A673 (cell line): ENCODE results near the gene PNPLA2. TPM values are rescaled to one million over a fixed set of nuclear protein-coding genes. Genes with fewer than 3 reads are reported as not detected.
A peak's percentile ranks its signal among the peaks of the same experiment; 100 is the strongest.

ENCODE experiments used
- BruUV-seq: library from RNA; stranded (reverse); fragments of 400-500 nt; replicated peaks from 2 replicates; lab custom pipeline; 2021; lab: Mats Ljungman, UMichigan
- CTCF ChIA-PET: fragments of 300-600 bp; sonication (Branson Sonifier 250); formaldehyde crosslinking; loops from one replicate; lab custom pipeline; 2022; ENCODE audit warnings: antibody characterized with exemption; lab: Charles Lee
- POLR2A ChIA-PET: fragments of 300-600 bp; sonication (Branson Sonifier 250); formaldehyde crosslinking; loops from one replicate; lab custom pipeline; 2022; ENCODE audit warnings: antibody characterized with exemption; ENCODE audit not compliant: low non-redundant PET; lab: Charles Lee
- DNase-seq: peaks from one replicate; pipeline ENCODE4 v3.0.0-alpha.2; 2015; ENCODE audit warnings: low spot score
- H3K27ac ChIP-seq: fragments of 200-600 bp; sonication (generic); 2 replicates; pipeline ENCODE4 v1.5.1; 2016; ENCODE audit warnings: mixed run types, low read depth, mild to moderate bottlenecking, mixed read lengths, antibody characterized with exemption, low read length; ENCODE audit not compliant: poor library complexity, severe bottlenecking
- H3K27me3 ChIP-seq: fragments of 200-600 bp; sonication (generic); replicated peaks from 2 replicates; pipeline ENCODE4 v1.6.1; 2017; ENCODE audit warnings: mixed run types, low read depth, mild to moderate bottlenecking, mixed read lengths, antibody characterized with exemption, low read length; ENCODE audit not compliant: insufficient read depth, poor library complexity
- H3K36me3 ChIP-seq: fragments of 200-600 bp; sonication (generic); 2 replicates; pipeline ENCODE4 v1.6.1; 2016; ENCODE audit warnings: mixed run types, mild to moderate bottlenecking, mixed read lengths, antibody characterized with exemption, low read length; ENCODE audit not compliant: insufficient read depth, poor library complexity, severe bottlenecking
- H3K4me1 ChIP-seq: fragments of 200-600 bp; sonication (generic); 2 replicates; pipeline ENCODE4 v1.6.1; 2017; ENCODE audit warnings: mixed run types, mild to moderate bottlenecking, mixed read lengths, antibody characterized with exemption, low read length; ENCODE audit not compliant: insufficient read depth, poor library complexity, severe bottlenecking
- H3K4me3 ChIP-seq: fragments of 200-600 bp; sonication (generic); 2 replicates; pipeline ENCODE4 v1.5.1; 2016; ENCODE audit warnings: low read depth, mixed run types, mild to moderate bottlenecking, mixed read lengths, low read length; ENCODE audit not compliant: poor library complexity, severe bottlenecking
- H3K9me3 ChIP-seq: fragments of 200-600 bp; sonication (generic); 2 replicates; pipeline ENCODE4 v1.6.1; 2016; ENCODE audit warnings: mixed run types, low read depth, mild to moderate bottlenecking, mixed read lengths, antibody characterized with exemption, low read length; ENCODE audit not compliant: poor library complexity, severe bottlenecking
- EZH2 ChIP-seq: fragments of 200-600 bp; sonication (generic); IDR thresholded peaks from 2 replicates; pipeline ENCODE4 v1.6.1; 2017; ENCODE audit warnings: borderline replicate concordance, low read depth, mild to moderate bottlenecking, mixed read lengths, antibody characterized with exemption, low read length; ENCODE audit not compliant: poor library complexity, severe bottlenecking
- intact Hi-C: fragments of 100-400 bp; cut with micrococcal nuclease; formaldehyde crosslinking; loops from one replicate; pipeline ENCODE4 v1.10.0; 2022; ENCODE audit not compliant: unreplicated experiment
- total RNA-seq: library from RNA; stranded (reverse); gene quantifications from 2 replicates; pipeline ENCODE4 v1.2.3, GENCODE V29; 2021
- TF ChIP-seq, protein P1 (sequence below): fragments of 300-800, 200-600 bp; sonication (generic); conservative IDR thresholded peaks from 2 replicates; pipeline ENCODE4 v1.5.1; 2017; ENCODE audit warnings: low read depth, mild to moderate bottlenecking, antibody characterized with exemption, low read length, moderate library complexity, mixed read lengths

Gene PNPLA2
- total RNA-seq, 1 experiment from 2014 or later: 45.4 TPM

DNA sequence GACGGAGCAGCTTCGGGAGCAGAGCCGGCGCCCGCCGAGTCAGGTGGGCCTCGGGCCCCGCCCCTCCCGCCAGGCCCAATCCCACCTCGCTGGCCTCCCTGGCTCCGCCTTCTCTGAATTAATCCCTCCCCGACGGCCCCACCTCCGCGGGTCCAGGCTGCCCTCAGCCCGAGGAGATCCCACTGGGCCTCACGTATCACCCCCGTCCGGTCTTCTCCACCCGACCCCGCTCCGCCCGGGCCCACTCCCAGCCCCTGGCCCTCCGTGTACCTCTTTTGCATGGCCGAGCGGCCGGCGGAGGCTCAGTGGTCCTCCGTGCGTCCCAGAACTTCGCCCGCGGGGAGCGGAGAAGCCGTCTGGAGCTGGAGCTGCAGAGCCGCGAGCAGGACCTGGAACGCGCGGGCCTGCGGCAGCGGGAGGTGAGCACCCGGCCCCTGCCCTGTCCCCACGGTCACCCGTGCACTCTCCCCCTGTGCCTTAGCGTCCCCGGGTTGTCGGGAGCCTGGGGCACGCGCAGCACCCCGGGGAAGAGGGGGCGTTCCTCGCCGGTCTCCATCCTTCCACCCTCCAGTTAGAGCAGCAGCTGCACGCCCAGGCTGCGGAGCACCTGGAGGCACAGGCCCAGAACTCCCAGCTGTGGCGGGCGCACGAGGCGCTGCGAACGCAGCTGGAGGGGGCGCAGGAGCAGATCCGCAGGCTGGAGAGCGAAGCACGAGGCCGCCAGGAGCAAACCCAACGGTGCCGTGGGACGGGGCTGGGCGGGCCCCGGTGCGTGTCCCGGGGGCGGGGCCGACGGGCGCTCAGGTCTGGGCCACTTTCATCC, 11.8 kb downstream of the PNPLA2 start:
- Histone ChIP-seq H3K27ac (no peak overlapping the region), H3K9me3 (no peaks in the 10 kb centered on the region)
- peak; percentile 86 for DNase-seq

DNA sequence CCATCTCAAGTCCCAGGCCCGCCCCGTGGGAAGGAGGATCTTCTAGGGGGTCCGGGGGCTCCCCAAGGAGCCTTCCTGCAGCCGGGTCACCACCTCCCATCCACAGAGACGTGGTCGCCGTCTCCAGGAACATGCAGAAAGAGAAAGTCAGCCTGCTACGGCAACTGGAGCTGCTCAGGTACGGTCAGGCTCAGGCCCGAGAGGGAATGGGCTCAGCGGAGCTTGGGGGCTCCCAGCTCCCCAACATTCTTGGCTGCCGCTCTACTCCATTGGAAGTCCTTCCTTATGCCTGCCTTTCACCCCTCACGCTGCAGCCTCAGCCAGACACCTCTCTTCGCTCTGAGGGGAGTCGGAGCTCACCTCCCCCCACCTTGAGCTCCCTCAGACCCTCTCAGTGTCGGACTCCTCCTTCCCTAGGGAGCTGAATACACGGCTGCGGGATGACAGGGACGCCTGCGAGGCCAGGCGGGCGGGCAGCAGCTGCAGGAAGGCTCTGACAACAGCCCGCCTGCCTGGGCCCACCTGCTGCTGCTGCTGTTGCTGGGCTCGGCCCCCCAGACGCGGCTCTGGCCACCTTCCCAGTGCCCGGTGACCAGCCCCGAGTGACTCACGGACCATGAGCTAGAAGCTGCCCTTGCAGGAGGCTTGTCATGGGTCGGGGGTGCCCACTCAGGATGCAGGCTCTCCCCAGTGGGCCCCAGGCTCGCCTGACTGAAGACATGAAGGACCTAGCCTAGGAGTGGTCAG, 12.6 kb downstream of the PNPLA2 start:
- BruUV-seq: no TSS peak
- no peaks in the 10 kb centered on the region for H3K27me3 ChIP-seq
- DNase-seq: no peak
- TF ChIP-seq EZH2: no peak
- TF ChIP-seq, protein P1, sequence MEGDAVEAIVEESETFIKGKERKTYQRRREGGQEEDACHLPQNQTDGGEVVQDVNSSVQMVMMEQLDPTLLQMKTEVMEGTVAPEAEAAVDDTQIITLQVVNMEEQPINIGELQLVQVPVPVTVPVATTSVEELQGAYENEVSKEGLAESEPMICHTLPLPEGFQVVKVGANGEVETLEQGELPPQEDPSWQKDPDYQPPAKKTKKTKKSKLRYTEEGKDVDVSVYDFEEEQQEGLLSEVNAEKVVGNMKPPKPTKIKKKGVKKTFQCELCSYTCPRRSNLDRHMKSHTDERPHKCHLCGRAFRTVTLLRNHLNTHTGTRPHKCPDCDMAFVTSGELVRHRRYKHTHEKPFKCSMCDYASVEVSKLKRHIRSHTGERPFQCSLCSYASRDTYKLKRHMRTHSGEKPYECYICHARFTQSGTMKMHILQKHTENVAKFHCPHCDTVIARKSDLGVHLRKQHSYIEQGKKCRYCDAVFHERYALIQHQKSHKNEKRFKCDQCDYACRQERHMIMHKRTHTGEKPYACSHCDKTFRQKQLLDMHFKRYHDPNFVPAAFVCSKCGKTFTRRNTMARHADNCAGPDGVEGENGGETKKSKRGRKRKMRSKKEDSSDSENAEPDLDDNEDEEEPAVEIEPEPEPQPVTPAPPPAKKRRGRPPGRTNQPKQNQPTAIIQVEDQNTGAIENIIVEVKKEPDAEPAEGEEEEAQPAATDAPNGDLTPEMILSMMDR: no peak
- CTCF ChIA-PET: no interaction called here
- H3K36me3 ChIP-seq: peaks cover 3% of the 10 kb centered on the region
- intact Hi-C loops: no loop called here
- H3K9me3 ChIP-seq: no peaks in the 10 kb centered on the region
- no peak overlapping the region for H3K27ac ChIP-seq
- peaks cover 25% of the 10 kb centered on the region for H3K4me1 ChIP-seq
- POLR2A ChIA-PET: no interaction called here
- H3K4me3 ChIP-seq: peak overlapping the region; percentile 49

More for the DNA sequence above, 11.8 kb downstream of the PNPLA2 start:
- CTCF ChIA-PET: no interaction called here
- Histone ChIP-seq H3K4me3 (peak overlapping the region; percentile 49), H3K4me1 (peaks cover 25% of the 10 kb centered on the region), H3K36me3 (no peaks in the 10 kb centered on the region), H3K27me3 (no peaks in the 10 kb centered on the region)
- POLR2A ChIA-PET: no interaction called here
- BruUV-seq: no TSS peak
- TF ChIP-seq EZH2: no peak
- TF ChIP-seq, protein P1: no peak
- intact Hi-C loops: no loop called here

DNA sequence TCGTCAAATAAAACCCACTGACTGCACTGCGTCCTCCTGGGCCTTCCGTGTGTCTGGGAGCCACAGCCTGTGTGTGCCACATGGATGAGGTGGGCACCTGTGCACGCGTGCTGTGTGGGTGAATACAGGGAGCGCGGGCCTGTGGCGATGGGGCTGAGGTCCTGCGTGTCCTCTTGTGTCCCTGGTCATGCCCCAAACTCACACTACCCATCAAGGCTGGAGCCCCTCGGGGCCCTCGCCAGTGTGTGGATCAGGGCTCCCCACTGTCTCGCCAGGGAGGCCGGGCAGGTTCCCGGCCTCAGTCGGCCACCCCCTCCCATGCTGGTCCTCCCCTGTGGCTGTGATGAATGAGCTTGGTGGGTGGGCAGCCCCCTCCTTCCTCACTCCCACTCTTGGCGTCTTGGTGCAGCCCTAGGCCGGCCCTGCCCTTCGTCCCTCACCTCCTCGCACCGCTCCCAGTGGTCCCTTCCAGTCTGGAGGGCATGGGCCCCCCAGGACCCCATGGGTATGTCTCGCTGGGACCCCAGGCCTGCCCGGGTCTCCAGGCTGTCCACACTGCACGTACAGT, 13.3 kb downstream of the PNPLA2 start:
- no peaks in the 10 kb centered on the region for H3K27me3 ChIP-seq
- peak overlapping the region; percentile 69 for H3K4me3 ChIP-seq
- intact Hi-C loops: no loop called here
- no peak for DNase-seq
- BruUV-seq: no TSS peak
- POLR2A ChIA-PET: no interaction called here
- H3K36me3 ChIP-seq: peaks cover 10% of the 10 kb centered on the region
- peaks cover 25% of the 10 kb centered on the region for H3K4me1 ChIP-seq
- H3K9me3 ChIP-seq: no peaks in the 10 kb centered on the region
- CTCF ChIA-PET: no interaction called here
- H3K27ac ChIP-seq: peak overlapping the region; percentile 54
- TF ChIP-seq, protein P1: no peak
- TF ChIP-seq EZH2: no peak
